NCI-H2227 (cell line): ENCODE data around the gene GAS5.
A peak's percentile ranks its signal among the peaks of the same experiment; 100 is the strongest.
"Not testable (repeated sequence)": the region's sequence is repeated elsewhere in the genome, so short reads cannot be mapped to it uniquely, and the experiment has no call there.

ENCODE experiments used
- DNase-seq: peaks from one replicate; lab custom pipeline; 2025; ENCODE audit not compliant: unreplicated experiment; lab: John Stamatoyannopoulos, UW

The GAS5 gene

GRCh38 chr1:173870252-173871075 lies 2.7 kb upstream of the GAS5 start:
- DNase-seq: no peak

DNA sequence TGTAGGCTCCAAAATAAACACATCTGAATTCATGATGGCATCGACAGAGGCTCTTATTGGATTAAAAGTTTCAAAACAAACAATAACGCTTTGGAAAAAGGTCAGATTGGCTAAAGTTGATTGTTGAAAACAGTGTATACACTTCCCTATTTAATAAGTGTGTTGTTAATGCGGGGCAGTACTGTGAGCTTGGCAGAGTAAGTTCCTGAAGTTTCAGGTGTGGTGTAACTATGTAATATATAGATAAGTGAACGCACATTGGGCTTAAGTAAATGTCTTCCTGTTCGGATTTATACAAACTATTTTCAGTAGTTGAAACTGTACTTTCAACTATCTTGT lies 1.2 kb upstream of the GAS5 start:
- DNase-seq: no peak

DNA sequence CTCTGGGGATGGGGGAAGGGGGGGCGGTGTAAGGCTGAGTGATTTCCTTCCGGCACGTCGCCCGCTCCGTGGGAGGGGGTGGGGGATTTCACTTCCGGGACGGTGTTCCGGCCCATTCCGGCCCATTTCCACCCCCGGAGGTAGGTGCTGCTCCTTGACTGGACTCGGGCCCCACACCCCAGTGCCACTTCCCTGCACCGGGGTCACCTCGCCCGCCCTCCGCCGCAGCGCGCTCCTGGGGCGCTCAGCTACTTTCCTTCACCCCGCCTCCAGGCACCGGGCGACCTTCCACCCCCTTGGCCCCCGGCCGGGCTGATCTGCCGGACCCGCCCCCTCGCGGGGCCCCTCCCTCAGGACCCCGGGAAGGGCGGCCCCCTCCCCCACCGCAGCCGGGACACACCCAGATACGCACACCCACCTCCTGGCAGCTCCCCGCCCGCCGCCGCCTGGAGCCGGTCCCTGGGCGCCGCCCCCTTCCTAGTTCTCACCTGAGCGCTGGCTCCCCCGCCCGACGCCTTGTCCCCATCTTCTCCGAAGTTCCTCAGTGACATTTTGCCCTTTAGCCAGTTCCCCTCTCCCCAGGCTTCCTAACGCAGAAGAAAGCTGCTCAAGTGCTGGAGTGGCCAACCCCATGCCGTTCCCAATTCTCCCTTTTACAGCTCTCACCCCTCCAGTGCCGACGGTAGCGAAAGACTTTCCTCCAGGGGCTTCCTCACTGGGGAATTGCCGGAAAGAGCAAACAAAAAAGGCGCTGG lies 654 bp upstream of the GAS5 start, which contains the start of gene ZBTB37:
TSS of gene ZBTB37 (plus strand) at position 115 of the 755 bp plus-strand sequence. CDS start 1,846 bp downstream, outside the sequence.
- peak; percentile 93 for DNase-seq

- DNase-seq: no peak
Observed at GRCh38 chr1:173867141-173867752, 542 bp downstream of the GAS5 start.

- no peak for DNase-seq
Observed at GRCh38 chr1:173866413-173867115, 1.2 kb downstream of the GAS5 start.

DNA sequence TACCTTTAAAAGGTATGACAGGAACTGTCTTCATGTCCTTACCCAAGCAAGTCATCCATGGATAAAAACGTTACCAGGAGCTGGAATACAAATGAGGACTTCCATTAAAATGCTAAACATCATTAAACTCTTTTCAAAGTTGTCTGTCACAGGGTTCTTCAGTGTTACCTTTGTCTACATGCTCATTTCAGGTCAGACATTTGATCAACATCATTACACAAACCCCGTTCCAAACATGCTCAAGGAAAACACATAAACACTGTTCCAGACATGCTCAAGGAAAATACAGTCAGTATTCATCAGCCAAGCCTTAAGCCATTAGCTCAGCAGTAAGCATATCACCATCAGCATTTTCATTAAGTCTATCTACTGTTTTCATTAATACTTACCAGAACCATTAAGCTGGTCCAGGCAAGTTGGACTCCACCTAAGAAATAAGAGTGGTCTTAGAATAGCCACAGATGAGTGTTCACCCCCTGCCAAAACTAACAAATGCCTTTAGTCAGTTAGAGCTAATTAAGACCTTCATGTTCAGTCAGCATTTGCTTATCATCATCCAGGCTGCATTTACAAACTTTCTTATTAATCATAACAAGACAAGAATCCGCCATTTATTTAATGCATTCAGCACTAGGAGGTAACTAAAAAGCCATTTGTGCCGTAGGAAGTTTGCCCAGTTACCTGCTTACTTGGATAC lies 2.2 kb downstream of the GAS5 start:
- no peak for DNase-seq

DNA sequence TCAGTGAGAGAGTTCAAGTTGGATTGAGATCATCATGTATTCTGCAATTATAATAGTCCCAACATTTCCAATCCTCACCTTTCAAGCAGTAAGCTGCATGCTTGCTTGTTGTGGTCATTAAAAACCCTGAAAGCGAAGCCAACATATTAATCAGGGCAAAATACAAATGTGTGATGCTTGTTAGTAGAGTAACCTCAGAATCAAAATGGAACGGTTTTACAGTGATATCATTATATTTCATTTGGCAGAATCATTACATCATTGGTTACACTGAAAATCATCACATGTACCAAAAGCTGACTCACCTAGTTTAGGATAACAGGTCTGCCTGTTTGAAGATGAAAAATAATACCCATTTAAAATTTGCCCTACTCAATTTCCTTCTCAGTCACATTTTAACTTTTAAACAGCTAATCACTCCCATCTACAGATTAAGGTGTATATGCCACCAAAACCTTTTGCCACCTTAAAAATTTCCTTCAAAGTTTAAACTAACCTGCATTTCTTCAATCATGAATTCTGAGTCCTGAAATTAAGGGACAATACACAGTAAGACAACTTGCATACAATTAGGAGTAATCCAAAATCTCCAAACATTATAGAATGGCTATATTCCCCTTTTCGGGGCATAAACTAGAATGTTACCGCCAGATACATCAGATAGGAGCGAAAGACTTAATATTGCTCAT lies 3.5 kb downstream of the GAS5 start:
- DNase-seq: no peak

DNA sequence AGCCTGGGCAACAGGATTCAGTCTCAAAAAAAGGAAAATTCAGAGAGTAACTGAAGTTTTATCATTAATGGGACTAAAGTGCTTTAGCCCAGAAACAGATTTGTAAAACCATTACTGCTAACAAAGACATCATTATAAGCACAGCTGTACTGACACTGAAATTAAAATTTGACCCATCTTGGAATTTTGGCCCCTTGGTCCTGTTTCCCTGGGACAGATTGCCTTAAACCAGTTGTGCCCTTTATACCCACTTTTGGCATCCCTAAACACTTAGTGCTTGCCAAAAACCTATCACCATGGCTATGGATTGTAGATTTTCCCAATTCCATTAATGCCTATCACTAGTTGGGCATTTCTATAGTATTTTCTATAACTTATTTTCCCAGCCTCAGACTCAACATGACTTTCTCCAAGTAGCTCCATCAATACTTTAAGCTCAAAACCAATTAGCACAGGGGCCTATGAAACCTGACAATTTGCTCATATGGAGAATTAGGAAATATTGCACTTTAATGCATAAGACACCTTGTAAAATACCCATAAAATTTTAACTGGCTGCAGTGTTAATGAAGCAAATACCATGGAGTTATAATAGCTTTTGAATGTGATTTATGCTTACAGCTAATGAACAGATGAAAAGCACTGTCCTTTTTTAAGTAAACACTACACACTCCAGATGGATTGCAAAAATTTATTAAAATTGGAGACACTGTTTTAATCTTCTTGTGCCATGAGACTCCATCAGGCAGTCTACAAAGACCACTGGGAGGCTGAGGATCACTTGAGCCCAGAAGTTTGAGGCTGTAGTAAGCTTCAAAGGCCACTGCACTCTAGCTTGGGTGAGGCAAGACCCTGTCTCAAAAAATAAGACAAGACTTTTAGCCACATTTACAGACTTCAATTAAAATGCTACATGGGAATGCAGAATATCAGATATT lies 4.3 kb downstream of the GAS5 start:
- no peak for DNase-seq

DNA sequence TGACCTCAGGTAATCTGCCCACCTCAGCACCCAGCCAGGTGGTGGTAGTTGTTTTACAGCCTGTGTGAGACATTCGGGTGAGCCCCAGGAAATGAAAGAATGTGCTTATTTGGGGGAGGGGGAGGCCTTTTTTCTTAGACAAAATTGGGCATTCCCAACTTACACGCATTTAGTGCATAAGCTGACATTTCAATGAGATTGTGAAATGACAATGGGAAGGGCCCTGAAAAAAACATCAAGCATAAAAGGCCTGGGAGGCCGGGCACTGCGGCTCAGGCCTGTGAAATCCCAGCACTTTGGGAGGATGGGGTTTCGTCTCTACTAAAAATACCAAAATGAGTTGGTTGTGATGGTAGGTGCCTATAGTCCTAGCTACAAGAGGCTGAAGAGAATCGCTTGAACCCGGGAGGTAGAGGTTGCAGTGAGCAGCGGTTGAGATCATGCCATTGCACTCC lies 5.0 kb downstream of the GAS5 start:
- no peak for DNase-seq

- not testable (repeated sequence) for DNase-seq
Observed at GRCh38 chr1:173862146-173862768, 5.5 kb downstream of the GAS5 start.

- no peak for DNase-seq
Observed at GRCh38 chr1:173861731-173862145, 6.1 kb downstream of the GAS5 start.

DNA sequence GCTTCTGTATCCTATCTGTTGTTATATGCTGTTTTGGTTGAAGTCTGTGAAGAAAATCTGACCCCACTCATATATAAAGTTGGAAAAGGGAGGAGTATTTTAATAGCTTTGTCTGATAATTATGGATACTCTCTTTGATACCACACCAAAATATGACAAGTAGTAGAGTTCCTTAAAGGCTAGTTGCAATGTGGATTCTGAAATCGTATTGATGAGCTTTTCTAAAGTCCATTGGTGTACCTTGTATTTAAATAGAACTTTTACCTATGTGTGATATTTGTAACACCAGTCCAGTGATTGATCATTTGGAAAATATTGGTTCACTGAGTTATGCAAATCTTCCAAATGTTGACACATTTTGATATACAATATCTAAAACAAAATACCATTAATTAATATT lies 7.7 kb downstream of the GAS5 start:
- DNase-seq: no peak

DNA sequence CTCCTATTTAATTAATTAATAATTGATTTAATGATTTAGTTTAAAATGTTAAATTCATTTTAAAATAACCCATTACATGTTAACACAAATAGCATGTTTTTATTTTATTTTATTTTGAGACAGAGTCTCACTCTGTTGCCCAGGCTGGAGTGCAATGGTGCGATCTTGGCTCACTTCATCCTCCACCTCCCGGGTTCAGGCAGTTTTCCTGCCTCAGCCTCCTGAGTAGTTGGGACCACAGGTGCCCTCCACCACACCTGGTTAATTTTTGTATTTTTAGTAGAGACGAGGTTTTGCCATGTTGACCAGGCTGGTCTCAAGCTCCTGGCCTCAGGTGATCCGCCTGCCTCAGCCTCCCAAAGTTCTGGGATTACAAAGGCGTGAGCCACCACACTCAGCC lies 8.2 kb downstream of the GAS5 start:
- not testable (repeated sequence) for DNase-seq

GRCh38 chr1:173857363-173857917 lies 10.3 kb downstream of the GAS5 start:
- no peak for DNase-seq

DNA sequence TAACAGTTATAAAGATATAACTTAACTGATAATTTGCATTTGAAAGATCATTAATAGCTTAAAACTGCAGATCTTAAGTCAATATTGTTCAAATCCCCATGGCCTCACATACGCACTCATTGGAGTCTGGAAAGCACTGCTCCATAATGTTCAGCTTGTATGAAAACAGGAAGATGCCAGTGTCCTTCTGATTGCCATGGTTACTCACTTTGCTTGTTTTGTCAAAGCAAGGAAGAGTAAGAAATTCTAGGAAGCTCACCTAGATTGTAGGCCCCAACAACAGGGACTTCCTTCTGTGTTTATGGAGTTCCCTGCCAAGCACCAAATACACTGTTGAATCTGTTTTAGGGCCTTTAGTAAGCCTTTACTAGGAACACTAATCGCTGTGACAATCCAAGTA lies 10.9 kb downstream of the GAS5 start:
- no peak for DNase-seq

GRCh38 chr1:173856014-173856413 lies 11.8 kb downstream of the GAS5 start:
- no peak for DNase-seq

DNA sequence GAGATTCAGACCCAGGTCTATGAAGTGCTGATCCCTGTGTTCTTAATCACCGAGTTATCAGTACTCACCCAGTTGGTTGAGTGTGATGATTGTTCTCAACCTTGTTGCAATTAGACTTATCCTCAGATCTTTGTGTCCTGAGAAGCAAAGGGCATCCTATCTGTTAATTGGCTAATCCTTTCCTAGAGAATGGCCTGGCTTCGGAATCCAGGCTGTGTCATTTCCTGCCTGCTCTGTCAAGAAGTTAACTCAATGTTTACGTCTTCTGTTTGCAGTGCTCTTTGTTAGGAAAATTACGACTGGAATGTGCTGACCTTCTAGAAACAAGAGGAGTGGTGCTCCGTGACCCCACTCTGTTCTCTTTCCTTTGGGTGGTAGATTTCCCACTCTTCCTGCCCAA lies 14.7 kb downstream of the GAS5 start:
- no peak for DNase-seq

GRCh38 chr1:173852105-173852504 lies 15.7 kb downstream of the GAS5 start:
- no peak for DNase-seq
